Thyroid gland (tissue), 4 donors: ENCODE results near the gene CPA2. TPM values are rescaled to one million over a fixed set of nuclear protein-coding genes. Genes with fewer than 3 reads are reported as not detected.
"Not testable (repeated sequence)": the region's sequence is repeated elsewhere in the genome, so short reads cannot be mapped to it uniquely, and the experiment has no call there.

Source experiments
- DNase-seq, 2 donors: peaks; one replicate each; pipeline ENCODE4 v3.0.0-alpha.2; 2019
- H3K27ac ChIP-seq, 3 donors: fragments of 200-600 bp; sonication (generic); 1 replicate in 2 of 3; 2 replicates in 1 of 3; pipeline ENCODE4 v1.5.1; 2016 to 2019; ENCODE audit warnings: mild to moderate bottlenecking in 1 of 3, moderate library complexity in 1 of 3
- H3K27me3 ChIP-seq: fragments of 200-600 bp; sonication (generic); one replicate; pipeline ENCODE4 v1.5.1; 2019
- H3K36me3 ChIP-seq, 2 donors: fragments of 200-600 bp; sonication (generic); one replicate each; pipeline ENCODE4 v1.5.1; 2016 to 2019
- H3K4me1 ChIP-seq, 2 donors: fragments of 200-600 bp; sonication (generic); one replicate each; pipeline ENCODE4 v1.5.1; 2017 to 2019
- H3K4me3 ChIP-seq, 3 donors: fragments of 200-600 bp; sonication (generic); replicated peaks in 1 of 3; 1 replicate in 2 of 3; 2 replicates in 1 of 3; pipeline ENCODE4 v1.5.1; 2016; ENCODE audit warnings: mild to moderate bottlenecking in 1 of 3
- H3K9me3 ChIP-seq: fragments of 200-600 bp; sonication (generic); one replicate; pipeline ENCODE4 v1.5.1; 2017
- POLR2A ChIP-seq, 2 donors: fragments of 450-650 bp; IDR thresholded peaks; one replicate each; pipeline ENCODE4 v1.6.1; 2017; ENCODE audit warnings: antibody characterized with exemption in 2 of 2, mild to moderate bottlenecking in 2 of 2, moderate library complexity in 1 of 2
- WGBS, 2 donors: methylation state at CpG; one replicate each; pipeline ENCODE4 v1.1.5; 2017; 5-methylcytosine and 5-hydroxymethylcytosine counted together
- intact Hi-C: fragments of 100-400 bp; cut with DNase I; formaldehyde crosslinking; loops from one replicate; pipeline ENCODE4 v1.15.1; 2023
- total RNA-seq, 4 donors: library from RNA; depleted of rRNA; stranded (reverse); fragments of >200 nt; gene quantifications; one replicate each; pipeline ENCODE4 v1.2.3, GENCODE V29; 2016
- TF ChIP-seq, protein P1 (sequence below), 6 experiments: fragments of 200-600 bp in 3 of 6; fragments of 450-650 bp in 3 of 6; sonication (generic) in 3 of 6; IDR thresholded peaks; one replicate each; pipeline ENCODE4 v1.5.1; 2016 to 2019; ENCODE audit warnings: antibody characterized with exemption in 6 of 6, mild to moderate bottlenecking in 2 of 6, inconsistent platforms in 1 of 6, moderate library complexity in 1 of 6

Gene CPA2
- total RNA-seq, 4 donors from 2014 or later, result not detected

- 38 to 44% methylated on average over 5 of the region's 5 CpGs for WGBS, 2 donors
Observed at GRCh38 chr7:130242198-130243014, 24.3 kb upstream of the CPA2 start.

GRCh38 chr7:130243486-130243885, 23.2 kb upstream of the CPA2 start:
- H3K36me3 ChIP-seq, H3K27ac ChIP-seq, DNase-seq, H3K9me3 ChIP-seq, H3K27me3 ChIP-seq, H3K4me3 ChIP-seq, H3K4me1 ChIP-seq, intact Hi-C loops: not testable (repeated sequence)
- WGBS, 2 donors, result 37 to 58% methylated on average over 1 of the region's 1 CpG

More at GRCh38 chr7:130242198-130243014, 24.3 kb upstream of the CPA2 start:
- Histone ChIP-seq H3K4me3 (no peak overlapping the region), H3K27ac (no peak overlapping the region), H3K36me3 (no peaks in the 10 kb centered on the region), H3K9me3 (no peaks in the 10 kb centered on the region), H3K27me3 (no peaks in the 10 kb centered on the region), H3K4me1 (no peaks in the 10 kb centered on the region)
- DNase-seq, result peak; percentile 40 to 42
- intact Hi-C loops, result no loop called here
- TF ChIP-seq POLR2A (IDR thresholded peaks at IDR 0.05), result no peak
- TF ChIP-seq, protein P1, sequence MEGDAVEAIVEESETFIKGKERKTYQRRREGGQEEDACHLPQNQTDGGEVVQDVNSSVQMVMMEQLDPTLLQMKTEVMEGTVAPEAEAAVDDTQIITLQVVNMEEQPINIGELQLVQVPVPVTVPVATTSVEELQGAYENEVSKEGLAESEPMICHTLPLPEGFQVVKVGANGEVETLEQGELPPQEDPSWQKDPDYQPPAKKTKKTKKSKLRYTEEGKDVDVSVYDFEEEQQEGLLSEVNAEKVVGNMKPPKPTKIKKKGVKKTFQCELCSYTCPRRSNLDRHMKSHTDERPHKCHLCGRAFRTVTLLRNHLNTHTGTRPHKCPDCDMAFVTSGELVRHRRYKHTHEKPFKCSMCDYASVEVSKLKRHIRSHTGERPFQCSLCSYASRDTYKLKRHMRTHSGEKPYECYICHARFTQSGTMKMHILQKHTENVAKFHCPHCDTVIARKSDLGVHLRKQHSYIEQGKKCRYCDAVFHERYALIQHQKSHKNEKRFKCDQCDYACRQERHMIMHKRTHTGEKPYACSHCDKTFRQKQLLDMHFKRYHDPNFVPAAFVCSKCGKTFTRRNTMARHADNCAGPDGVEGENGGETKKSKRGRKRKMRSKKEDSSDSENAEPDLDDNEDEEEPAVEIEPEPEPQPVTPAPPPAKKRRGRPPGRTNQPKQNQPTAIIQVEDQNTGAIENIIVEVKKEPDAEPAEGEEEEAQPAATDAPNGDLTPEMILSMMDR (IDR thresholded peaks at IDR 0.05), result peak in 5 of 6 experiments; percentile 45 to 65 (median 57)

DNA sequence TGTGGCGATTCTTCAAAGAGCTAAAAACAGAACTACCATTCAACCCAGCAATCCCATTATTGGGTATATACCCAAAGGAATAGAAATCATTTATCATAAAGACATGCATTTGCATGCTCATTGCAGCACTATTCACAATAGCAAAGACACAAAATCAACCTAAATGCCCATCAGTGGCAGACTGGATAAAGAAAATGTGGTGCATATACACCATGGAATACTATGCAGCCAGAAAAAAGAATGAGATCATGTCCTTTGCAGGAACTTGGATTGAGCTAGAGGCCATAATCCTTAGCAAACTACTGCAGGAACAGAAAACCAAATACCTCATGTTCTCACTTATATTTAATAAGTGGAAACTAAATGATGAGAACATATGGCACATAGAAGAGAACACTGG, 20.2 kb upstream of the CPA2 start:
- H3K4me1 ChIP-seq, H3K9me3 ChIP-seq, DNase-seq, intact Hi-C loops, H3K27me3 ChIP-seq, H3K36me3 ChIP-seq, H3K27ac ChIP-seq, H3K4me3 ChIP-seq: not testable (repeated sequence)
- WGBS, 2 donors, result 91 to 93% methylated on average over 1 of the region's 1 CpG

- H3K27me3 ChIP-seq, H3K4me1 ChIP-seq, H3K4me3 ChIP-seq, H3K36me3 ChIP-seq, intact Hi-C loops, H3K9me3 ChIP-seq, H3K27ac ChIP-seq, DNase-seq: not testable (repeated sequence)
- 95 to 96% methylated on average over 5 of the region's 5 CpGs for WGBS, 2 donors
Observed at GRCh38 chr7:130248842-130249241, 17.8 kb upstream of the CPA2 start.

DNA sequence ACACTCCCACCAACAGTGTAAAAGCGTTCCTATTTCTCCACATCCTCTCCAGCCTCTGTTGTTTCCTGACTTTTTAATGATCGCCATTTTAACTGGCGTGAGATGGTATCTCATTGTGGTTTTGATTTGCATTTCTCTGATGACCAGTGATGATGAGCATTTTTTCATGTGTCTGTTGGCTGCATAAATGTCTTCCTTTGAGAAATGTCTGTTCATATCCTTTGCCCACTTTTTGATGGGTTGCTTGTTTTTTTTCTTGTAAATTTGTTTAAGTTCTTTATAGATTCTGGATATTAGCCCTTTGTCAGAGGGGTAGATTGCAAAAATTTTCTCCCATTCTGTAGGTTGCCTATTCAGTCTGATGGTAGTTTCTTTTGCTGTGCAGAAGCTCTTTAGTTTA, 17.0 kb upstream of the CPA2 start:
- H3K4me3 ChIP-seq, DNase-seq, H3K27me3 ChIP-seq, H3K36me3 ChIP-seq, intact Hi-C loops, H3K4me1 ChIP-seq, H3K27ac ChIP-seq, H3K9me3 ChIP-seq: not testable (repeated sequence)
- 95 to 96% methylated on average over 3 of the region's 3 CpGs for WGBS, 2 donors

DNA sequence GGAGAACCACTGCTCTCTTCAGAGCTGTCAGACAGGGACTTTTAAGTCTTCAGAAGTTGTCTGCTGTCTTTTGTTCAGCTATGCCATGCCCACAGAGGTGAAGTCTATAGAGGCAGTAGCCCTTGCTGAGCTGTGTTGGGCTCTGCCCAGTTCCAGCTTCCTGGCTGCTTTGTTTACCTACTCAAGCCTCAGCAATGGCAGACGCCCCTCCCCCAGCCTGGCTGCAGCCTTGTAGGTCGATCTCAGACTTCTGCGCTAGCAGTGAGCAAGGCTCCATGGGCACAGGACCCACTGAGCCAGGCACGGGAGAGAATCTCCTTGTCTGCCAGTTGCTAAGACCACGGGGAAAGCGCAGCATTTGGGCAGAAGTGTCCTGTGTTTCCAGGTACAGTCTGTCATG, 12.1 kb upstream of the CPA2 start:
- no peak for DNase-seq
- Histone ChIP-seq H3K9me3 (no peaks in the 10 kb centered on the region), H3K4me3 (no peak overlapping the region), H3K4me1 (no peaks in the 10 kb centered on the region), H3K36me3 (no peaks in the 10 kb centered on the region), H3K27me3 (no peaks in the 10 kb centered on the region), H3K27ac (no peak overlapping the region)
- intact Hi-C loops, result no loop called here
- no peak for TF ChIP-seq POLR2A (IDR thresholded peaks at IDR 0.05)
- TF ChIP-seq, protein P1 (IDR thresholded peaks at IDR 0.05), result no peak
- 78 to 93% methylated on average over 3 to 5 of the region's 6 CpGs for WGBS, 2 donors

DNA sequence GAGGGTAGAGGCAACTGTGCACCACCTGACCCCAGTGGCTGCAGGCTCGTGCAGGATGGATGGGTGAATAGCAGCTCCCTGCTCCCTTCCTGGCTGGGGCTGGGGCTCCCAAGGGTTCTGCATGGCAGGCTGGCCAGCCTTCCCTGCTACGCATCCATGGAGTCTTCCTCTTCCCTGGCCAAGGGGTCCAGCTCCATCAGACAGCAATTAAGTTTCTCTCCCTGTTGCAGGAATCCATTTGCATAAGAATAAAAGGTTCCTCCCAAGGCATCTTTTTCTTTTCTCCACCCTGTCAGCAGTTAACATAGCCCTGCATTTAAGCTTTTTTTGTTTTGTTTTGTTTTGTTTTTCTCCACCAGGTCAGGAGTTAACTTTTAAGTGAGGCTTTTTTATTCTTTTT, 10.0 kb upstream of the CPA2 start:
- TF ChIP-seq, protein P1 (IDR thresholded peaks at IDR 0.05), result no peak
- TF ChIP-seq POLR2A (IDR thresholded peaks at IDR 0.05), result no peak
- no peaks in the 10 kb centered on the region for H3K9me3 ChIP-seq
- H3K4me3 ChIP-seq, result no peak overlapping the region
- H3K27me3 ChIP-seq, result no peaks in the 10 kb centered on the region
- no peaks in the 10 kb centered on the region for H3K4me1 ChIP-seq
- intact Hi-C loops, result no loop called here
- no peak overlapping the region for H3K27ac ChIP-seq
- 75 to 76% methylated on average over 2 of the region's 2 CpGs for WGBS, 2 donors
- no peak for DNase-seq
- H3K36me3 ChIP-seq, result no peaks in the 10 kb centered on the region
